C4-2B (cell line): ENCODE data around the gene C10orf95.

ENCODE experiments used
- CTCF ChIP-seq: fragments of 450-650 bp; conservative IDR thresholded peaks from 2 replicates; pipeline ENCODE4 v1.5.1; 2017; ENCODE audit warnings: mild to moderate bottlenecking
- ZFX ChIP-seq: fragments of 450-650 bp; IDR thresholded peaks from 2 replicates; pipeline ENCODE4 v1.6.1; 2017

- no peak for TF ChIP-seq CTCF
- TF ChIP-seq ZFX = no peak
Observed at GRCh38 chr10:102452672-102453340, 1.5 kb upstream of the C10orf95 start.
